ENCODE measurements around the gene MAD2L2.

The MAD2L2 gene

GRCh38 chr1:11661103-11661502 lies 19.8 kb downstream of the MAD2L2 start:
- no peak for DNase-seq
- in situ Hi-C loops (cut with HindIII; ENCODE audit: low pct_ligation_motif_present, low pct_unique_long_range_greater_than_20kb, low sequenced_read_pairs), result no loop called here

GRCh38 chr1:11659748-11660147 lies 21.2 kb downstream of the MAD2L2 start:
- no peak for DNase-seq
- in situ Hi-C loops (cut with HindIII; ENCODE audit: low pct_ligation_motif_present, low pct_unique_long_range_greater_than_20kb, low sequenced_read_pairs), result no loop called here

DNA sequence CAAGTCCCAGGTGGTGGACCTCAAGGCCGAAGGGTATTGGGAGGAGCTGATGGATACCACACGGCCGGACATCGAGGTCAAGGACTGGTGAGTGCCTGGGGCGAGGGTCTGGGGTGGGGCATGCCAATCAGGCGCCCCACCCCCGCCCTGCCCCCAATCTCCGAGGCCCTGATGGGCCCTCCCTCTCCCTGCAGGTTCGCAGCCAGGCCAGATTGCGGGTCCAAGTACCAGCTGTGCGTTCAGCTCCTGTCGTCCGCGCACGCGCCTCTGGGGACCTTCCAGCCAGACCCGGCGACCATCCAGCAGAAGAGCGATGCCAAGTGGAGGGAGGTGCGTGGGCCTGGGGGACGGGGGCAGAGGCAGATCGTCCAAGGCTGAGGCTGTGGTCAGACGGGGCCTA lies 22.4 kb downstream of the MAD2L2 start:
- DNase-seq, result no peak
- in situ Hi-C loops (cut with HindIII; ENCODE audit: low pct_ligation_motif_present, low pct_unique_long_range_greater_than_20kb, low sequenced_read_pairs), result no loop called here

DNA sequence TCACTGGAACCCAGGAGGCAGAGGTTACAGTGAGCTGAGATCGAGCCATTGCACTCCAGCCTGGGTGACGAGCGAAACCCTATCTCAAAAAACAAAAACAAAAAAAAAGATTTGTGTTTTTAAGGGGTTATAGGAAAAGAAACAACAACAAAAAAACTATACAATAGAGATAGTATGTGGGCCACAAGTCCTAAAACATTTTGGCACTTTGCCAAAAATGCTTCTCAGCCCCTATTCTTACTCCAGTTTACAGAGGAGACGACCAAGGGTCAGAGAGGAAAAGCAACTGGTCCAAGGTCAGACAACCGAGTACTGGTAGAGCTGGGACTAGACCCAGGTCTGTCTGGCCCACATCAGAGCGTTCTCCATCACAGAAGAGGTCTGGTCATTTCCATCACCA lies 23.3 kb downstream of the MAD2L2 start:
- in situ Hi-C loops (cut with HindIII; ENCODE audit: low pct_ligation_motif_present, low pct_unique_long_range_greater_than_20kb, low sequenced_read_pairs), result no loop called here
- no peak for DNase-seq

GRCh38 chr1:11654939-11655808 lies 25.8 kb downstream of the MAD2L2 start:
- in situ Hi-C loops (cut with HindIII; ENCODE audit: low pct_ligation_motif_present, low pct_unique_long_range_greater_than_20kb, low sequenced_read_pairs), result no loop called here
- no peak for DNase-seq

DNA sequence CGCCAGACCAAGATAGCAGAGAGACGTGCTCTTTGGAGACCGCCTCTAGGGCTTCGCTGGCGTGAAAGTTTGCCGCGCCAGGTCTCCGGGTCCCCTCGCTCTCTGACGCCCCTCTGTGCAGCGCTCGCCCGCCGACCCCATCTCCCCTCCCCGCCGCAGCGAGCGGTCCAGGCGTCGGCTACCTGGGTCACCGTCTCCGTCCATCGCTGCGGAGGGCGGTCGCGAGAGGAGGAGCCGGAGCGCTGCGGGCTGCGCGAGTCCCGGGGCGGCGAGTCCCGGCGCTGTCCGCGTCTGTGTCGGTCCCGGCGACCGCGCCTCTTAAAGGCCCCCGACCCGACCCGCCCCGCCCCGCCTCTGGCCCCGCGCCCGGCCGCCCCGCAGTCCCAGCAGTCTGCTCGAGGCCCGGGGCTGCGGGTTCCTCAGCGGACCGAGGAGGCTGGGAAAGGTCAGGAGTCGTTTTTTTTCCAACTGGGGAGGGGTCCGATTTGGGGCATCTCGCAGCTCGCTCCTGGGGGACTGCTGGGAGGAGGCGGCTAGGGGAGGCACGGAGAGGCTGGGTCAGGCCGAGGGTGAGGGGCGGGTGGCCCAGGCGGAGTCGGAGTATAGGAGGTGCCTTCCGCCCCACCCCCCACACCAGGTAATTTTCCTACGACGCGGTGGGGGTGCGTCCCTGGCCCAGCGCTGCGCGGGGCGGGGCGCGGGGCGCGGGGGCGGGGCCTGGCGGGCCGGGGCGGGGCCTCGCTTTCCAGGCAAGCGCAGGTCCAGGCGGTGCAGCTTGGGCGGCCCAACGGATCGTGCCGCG lies 26.6 kb downstream of the MAD2L2 start, which contains the start of the genes FBXO2 and FBXO44:
FBXO2 (minus strand) TSS at position 293 of the 802 bp plus-strand sequence; CDS start at position 204, 89 bp downstream.
FBXO44 (plus strand) TSS at position 741 of the 802 bp plus-strand sequence. CDS start 959 bp downstream, outside the sequence.
- no peak for DNase-seq
- in situ Hi-C loops (cut with HindIII; ENCODE audit: low pct_ligation_motif_present, low pct_unique_long_range_greater_than_20kb, low sequenced_read_pairs), result no loop called here

DNA sequence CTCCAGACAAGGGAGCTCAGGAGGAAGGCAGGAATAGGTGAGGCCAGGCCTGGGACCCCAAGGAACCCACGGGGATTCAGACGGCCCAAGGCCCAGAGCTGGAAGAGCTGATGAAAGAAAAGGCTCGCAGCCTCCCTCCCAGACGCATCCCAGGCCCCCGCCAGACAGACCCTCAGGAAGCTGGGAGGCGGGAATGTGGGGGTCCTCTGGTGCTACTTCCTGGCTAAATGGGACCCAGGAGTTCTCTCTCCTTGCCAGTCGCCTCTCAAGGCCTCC lies 27.1 kb downstream of the MAD2L2 start:
- DNase-seq, result no peak
- in situ Hi-C loops (cut with HindIII; ENCODE audit: low pct_ligation_motif_present, low pct_unique_long_range_greater_than_20kb, low sequenced_read_pairs), result no loop called here

DNA sequence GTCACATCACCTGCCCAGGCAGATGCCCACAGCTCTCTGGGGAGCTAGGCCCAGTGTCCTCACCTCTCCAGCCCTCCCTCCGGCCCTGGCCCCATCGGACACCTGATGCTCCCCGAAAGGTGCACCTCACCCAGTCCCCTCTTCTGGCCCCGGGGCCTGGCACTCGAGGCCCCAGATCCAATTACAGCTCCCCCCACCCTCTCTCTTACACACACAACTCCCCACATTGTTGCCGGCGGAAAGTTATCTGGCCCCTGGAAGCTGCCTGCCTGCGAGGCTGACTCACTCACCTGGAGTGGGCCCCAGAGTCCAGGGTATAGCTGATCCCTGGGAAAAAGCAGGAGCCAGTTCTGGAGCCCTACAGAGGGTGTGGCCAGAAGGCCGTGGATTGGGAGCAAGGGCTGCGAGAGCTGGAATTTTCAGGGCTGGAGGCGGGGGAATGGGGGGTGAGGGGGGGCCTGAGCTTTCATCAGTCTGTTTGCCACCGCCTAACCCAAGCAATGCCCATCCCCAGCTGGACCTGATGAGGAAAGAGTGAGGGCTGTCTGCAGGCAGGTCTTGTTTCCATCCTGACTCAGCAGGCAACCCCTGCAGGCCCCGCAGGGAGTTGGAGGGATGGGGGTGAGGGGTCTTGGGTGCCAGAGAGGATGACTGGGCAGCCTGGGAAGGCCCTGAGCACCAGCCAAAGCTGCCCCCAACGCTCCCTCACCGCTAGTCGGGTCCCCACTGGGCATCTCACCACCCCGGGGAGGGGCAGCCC lies 27.7 kb downstream of the MAD2L2 start:
- DNase-seq, result no peak
- in situ Hi-C loops (cut with HindIII; ENCODE audit: low pct_ligation_motif_present, low pct_unique_long_range_greater_than_20kb, low sequenced_read_pairs), result no loop called here

DNA sequence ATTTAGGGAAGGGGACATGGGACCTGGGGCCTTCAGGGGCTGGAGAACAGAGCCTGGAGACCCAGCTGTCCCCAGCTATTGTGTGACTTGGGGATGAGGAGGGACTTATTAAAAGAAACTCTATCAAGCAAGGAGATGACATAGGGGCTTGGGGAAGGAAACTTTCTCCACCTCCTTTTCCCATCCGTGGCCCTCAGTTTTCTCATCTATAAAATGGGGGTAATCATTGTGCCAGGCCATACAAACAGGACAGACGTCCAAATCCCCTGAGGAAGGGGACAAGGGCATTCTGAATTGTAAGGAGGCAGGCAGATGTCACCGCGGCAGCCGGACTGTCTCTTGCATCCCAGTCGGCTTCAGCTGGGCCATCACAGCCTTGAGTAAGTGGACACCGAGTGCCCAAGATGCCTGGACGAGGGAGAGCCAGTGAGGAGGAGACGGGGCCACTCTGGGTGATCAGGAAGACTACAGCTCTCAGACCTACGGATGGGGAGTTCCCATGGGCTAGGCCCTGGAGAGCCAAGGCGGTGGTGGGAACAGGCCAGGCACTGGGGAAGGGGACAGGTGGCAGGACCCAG lies 28.7 kb downstream of the MAD2L2 start:
- DNase-seq, result no peak
- in situ Hi-C loops (cut with HindIII; ENCODE audit: low pct_ligation_motif_present, low pct_unique_long_range_greater_than_20kb, low sequenced_read_pairs), result no loop called here

- in situ Hi-C loops (cut with HindIII; ENCODE audit: low pct_ligation_motif_present, low pct_unique_long_range_greater_than_20kb, low sequenced_read_pairs), result no loop called here
- DNase-seq, result no peak
These were observed 29.9 kb downstream of the MAD2L2 start for GRCh38 chr1:11651017-11651416.

DNA sequence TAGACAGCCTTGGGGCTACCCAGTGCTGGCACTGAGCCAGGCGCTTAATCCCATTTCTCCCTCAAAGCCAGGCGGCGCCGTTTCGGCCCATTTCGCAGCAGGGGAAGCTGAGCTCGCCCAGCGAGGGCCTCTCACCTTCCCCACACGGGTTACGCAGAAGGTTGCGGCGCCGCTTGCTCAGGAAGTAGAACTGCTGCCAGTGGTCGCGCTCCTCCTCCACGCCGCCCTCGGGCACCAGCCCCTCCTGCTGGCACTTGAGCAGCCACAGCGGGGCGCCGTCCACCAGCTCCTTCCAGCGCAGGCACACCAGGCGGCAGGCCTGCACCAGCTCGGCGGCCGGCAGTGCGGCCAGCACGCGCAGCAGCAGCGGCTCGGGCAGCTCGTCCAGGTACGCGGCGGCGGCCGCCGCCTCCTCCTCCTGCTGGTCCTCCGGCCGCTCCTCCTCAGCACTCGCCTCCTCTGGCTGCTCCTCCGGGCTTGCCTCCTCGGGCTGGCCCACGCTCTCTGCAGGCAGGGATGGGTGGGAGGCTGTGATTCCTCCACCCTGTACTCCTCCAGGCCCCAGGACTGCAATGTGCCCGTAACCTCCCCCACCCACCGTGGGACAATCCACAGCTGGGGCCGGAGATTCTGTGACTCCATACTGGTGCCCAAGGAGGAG lies 30.5 kb downstream of the MAD2L2 start:
- no peak for DNase-seq
- in situ Hi-C loops (cut with HindIII; ENCODE audit: low pct_ligation_motif_present, low pct_unique_long_range_greater_than_20kb, low sequenced_read_pairs), result no loop called here

DNA sequence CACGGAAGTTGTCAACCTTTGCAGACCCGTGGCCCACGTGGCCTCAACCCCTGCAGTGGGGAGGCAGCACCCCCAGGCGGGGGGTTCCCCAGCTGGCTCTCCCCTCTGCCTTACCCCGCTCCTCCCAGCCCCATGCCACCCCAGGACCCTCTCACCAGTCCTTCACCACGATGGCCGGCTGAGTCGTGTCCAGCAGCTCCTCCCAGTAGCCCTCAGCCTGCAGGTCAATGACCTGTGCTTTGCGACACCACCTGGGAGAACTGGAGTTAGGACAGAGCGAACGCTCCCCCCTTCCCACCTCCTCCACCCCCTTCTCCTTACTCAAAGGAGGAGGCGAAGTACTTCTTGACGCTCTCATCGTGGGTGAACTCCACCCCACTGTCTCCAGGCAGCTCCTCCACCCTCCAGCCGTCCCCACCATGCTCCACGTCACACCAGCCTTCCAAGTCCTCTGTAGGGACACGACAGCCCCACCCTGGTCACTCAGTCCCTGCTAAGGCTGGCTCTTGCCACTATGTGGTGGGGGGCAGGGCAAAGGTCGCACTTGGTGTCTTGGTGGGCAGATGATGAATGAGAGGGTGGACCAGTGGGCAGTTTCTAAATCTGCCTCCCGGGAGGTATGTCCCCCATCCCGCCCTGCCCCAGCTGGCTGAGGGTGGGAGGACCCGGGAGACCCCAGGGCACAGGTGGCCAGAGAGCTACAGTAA lies 31.2 kb downstream of the MAD2L2 start:
- no peak for DNase-seq
- in situ Hi-C loops (cut with HindIII; ENCODE audit: low pct_ligation_motif_present, low pct_unique_long_range_greater_than_20kb, low sequenced_read_pairs), result no loop called here

GRCh38 chr1:11649237-11649623 lies 31.7 kb downstream of the MAD2L2 start:
- in situ Hi-C loops (cut with HindIII; ENCODE audit: low pct_ligation_motif_present, low pct_unique_long_range_greater_than_20kb, low sequenced_read_pairs), result no loop called here
- DNase-seq, result no peak

DNA sequence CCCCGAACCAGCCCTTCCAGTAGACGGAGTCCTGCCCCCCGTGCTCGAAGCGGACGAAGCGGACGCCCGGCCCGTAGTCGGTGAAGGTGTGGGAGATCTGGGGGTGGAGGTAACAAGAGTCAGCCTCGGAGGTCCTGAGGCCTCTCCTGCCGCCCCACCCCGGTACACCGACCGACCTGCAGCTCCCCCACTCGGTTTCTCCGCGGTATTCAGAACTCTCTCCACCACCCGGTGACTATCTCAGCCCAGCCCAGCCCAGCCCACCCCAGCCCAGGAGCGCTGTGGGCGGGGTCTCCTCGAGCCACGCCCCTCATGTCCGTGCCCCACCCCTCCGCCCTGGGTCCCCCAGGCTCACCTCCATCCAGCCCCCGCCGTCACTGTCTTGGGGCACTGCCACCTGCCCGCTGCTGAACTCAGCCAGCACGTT lies 32.2 kb downstream of the MAD2L2 start:
- in situ Hi-C loops (cut with HindIII; ENCODE audit: low pct_ligation_motif_present, low pct_unique_long_range_greater_than_20kb, low sequenced_read_pairs), result no loop called here
- no peak for DNase-seq

DNA sequence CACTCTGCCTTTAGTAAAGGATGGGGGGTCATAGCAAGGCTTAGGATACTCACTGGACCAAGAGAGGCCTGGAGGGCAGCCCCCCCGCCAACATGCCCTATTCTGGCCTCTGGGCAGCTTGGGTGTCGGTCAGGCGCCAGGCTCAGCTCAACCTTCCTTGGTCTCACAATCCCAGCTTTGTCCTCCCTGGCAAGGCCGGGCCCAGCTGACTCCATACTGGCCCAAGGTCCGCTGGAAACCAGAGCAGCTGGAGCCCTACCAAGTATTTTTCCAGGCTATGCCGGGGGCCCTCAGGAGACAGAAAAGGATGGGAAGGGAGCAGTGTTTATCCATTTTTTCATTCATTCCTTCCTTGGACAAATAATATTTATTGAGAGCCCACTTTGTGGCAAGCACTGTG lies 32.9 kb downstream of the MAD2L2 start:
- DNase-seq, result no peak
- in situ Hi-C loops (cut with HindIII; ENCODE audit: low pct_ligation_motif_present, low pct_unique_long_range_greater_than_20kb, low sequenced_read_pairs), result no loop called here

DNA sequence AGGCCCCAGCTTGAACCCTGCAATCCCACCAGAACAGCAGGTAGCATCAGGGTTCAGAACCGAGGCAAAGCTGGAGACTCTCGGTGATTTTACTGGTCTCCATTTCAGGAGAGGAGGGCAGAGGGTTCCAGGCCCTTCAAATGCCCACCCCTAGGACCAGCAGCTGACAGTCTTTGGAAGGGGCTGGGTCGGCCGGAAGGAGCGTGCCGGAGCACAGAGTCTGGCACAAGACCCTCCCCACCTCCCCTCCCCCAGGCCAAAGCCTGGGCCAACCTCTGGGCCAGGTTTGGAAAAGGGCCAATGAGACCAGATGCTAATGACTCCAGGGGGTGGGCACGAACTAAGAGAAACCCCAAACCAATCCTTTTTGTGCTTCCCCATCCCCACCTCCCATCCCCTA lies 33.6 kb downstream of the MAD2L2 start:
- in situ Hi-C loops (cut with HindIII; ENCODE audit: low pct_ligation_motif_present, low pct_unique_long_range_greater_than_20kb, low sequenced_read_pairs), result no loop called here

GRCh38 chr1:11646317-11646716 lies 34.6 kb downstream of the MAD2L2 start:
- in situ Hi-C loops (cut with HindIII; ENCODE audit: low pct_ligation_motif_present, low pct_unique_long_range_greater_than_20kb, low sequenced_read_pairs), result no loop called here
- no peak for DNase-seq

More for the DNA sequence above, 33.6 kb downstream of the MAD2L2 start:
- DNase-seq, result no peak

All from ACHN (cell line).